K562 (cell line): ENCODE measurements around the gene XPR1. TPM values are rescaled to one million over a fixed set of nuclear protein-coding genes. Genes with fewer than 3 reads are reported as not detected.

Experiments
- ATAC-seq: fragments of 200-7000 bp; cut with Tn5 transposase; 3 replicates; pipeline ENCODE4 v1.9.1; 2020; ENCODE audit warnings: moderate library complexity
- BruUV-seq: library from RNA; stranded (reverse); fragments of 400-500 nt; replicated peaks from 2 replicates; lab custom pipeline; 2021; lab: Mats Ljungman, UMichigan
- CTCF ChIA-PET: fragments of 300-600 bp; formaldehyde crosslinking; extraction: SDS; loops from one replicate; lab custom pipeline; 2021; ENCODE audit warnings: low intra/inter-chr PET ratio; lab: Yijun Ruan, JAX
- POLR2A ChIA-PET: fragments of 300-600, 350-650 bp; sonication (Branson Sonifier 250); formaldehyde crosslinking; extraction: SDS; loops from one replicate; lab custom pipeline; 2021; ENCODE audit warnings: antibody characterized with exemption, inconsistent platforms; lab: Yijun Ruan, JAX
- DNase-seq, 4 experiments: peaks; one replicate each; pipeline versions ENCODE4 v3.0.0 to v3.0.0-alpha.2; 2011 to 2018; ENCODE audit warnings: low spot score in 3 of 4, mixed read lengths in 3 of 4; ENCODE audit errors: extremely low read depth in 1 of 4
- FAIRE-seq: peaks from 2 replicates; lab custom pipeline; 2011; peaks lifted over from hg19 to GRCh38; lab: Jason Lieb, UNC
- H2AFZ ChIP-seq: 2 replicates; pipeline ENCODE4 v1.6.0; 2011; ENCODE audit warnings: low read depth, low read length, control low read depth, inconsistent platforms
- H3K27ac ChIP-seq: fragments of 200-600 bp; 3 replicates; pipeline ENCODE4 v1.8.0; 2011; ENCODE audit warnings: low read depth, mild to moderate bottlenecking, control low read depth, inconsistent platforms, low read length, moderate library complexity, mixed read lengths; ENCODE audit errors: extremely low read depth
- H3K27me3 ChIP-seq, 2 experiments: fragments of 300-600 bp in 1 of 2; 2 replicates in 1 of 2; 3 replicates in 1 of 2; pipeline versions ENCODE4 v1.6.0 to v1.8.0; 2011; ENCODE audit warnings: inconsistent platforms in 2 of 2, low read length in 2 of 2, mild to moderate bottlenecking in 1 of 2, mixed read lengths in 1 of 2, moderate library complexity in 1 of 2; ENCODE audit not compliant: control insufficient read depth in 2 of 2, insufficient read depth in 2 of 2
- H3K36me3 ChIP-seq: fragments of 300-600 bp; 3 replicates; pipeline ENCODE4 v1.8.0; 2011; ENCODE audit warnings: mild to moderate bottlenecking, low read length, inconsistent platforms; ENCODE audit not compliant: control insufficient read depth, insufficient read depth
- H3K4me1 ChIP-seq, 2 experiments: fragments of 200-600 bp in 1 of 2; replicated peaks in 1 of 2; 2 replicates in 1 of 2; 3 replicates in 1 of 2; pipeline versions ENCODE4 v1.5.1 to v1.8.0; 2011; ENCODE audit warnings: inconsistent platforms in 2 of 2, low read length in 2 of 2, mild to moderate bottlenecking in 1 of 2, mixed read lengths in 1 of 2, moderate library complexity in 1 of 2; ENCODE audit not compliant: control insufficient read depth in 2 of 2, insufficient read depth in 2 of 2
- H3K4me2 ChIP-seq: 2 replicates; pipeline ENCODE4 v1.6.1; 2011; ENCODE audit warnings: low read length, control low read depth, inconsistent platforms, mixed read lengths; ENCODE audit not compliant: insufficient read depth
- H3K4me3 ChIP-seq: fragments of 200-600 bp; sonication (generic), shearing (Covaris generic); 2 replicates; pipeline ENCODE4 v1.5.1; 2016; ENCODE audit warnings: control low read depth, inconsistent platforms
- H3K79me2 ChIP-seq: fragments of 200-600 bp; 3 replicates; pipeline ENCODE4 v1.8.0; 2011; ENCODE audit warnings: low read length, inconsistent platforms; ENCODE audit not compliant: control insufficient read depth, insufficient read depth
- H3K9ac ChIP-seq, 2 experiments: 2 replicates each; pipeline versions ENCODE4 v1.6.0 to v1.6.1; 2011; ENCODE audit warnings: low read depth in 2 of 2, low read length in 2 of 2, control low read depth in 1 of 2, inconsistent platforms in 1 of 2, mild to moderate bottlenecking in 1 of 2, mixed read lengths in 1 of 2; ENCODE audit not compliant: insufficient read depth in 1 of 2
- H3K9me1 ChIP-seq: one replicate; pipeline ENCODE4 v1.6.0; 2011; ENCODE audit warnings: inconsistent platforms, mild to moderate bottlenecking, low read length, moderate library complexity; ENCODE audit not compliant: control insufficient read depth, insufficient read depth
- H3K9me3 ChIP-seq: replicated peaks from 2 replicates; pipeline ENCODE4 v1.5.1; 2011; ENCODE audit warnings: low read depth, low read length, inconsistent platforms; ENCODE audit not compliant: control insufficient read depth, insufficient read depth
- H4K20me1 ChIP-seq: replicated peaks from 2 replicates; pipeline ENCODE4 v1.6.1; 2011; ENCODE audit warnings: low read length, inconsistent platforms, mixed read lengths; ENCODE audit not compliant: control insufficient read depth, insufficient read depth
- IRF2 ChIP-seq: sonication (generic); formaldehyde crosslinking; IDR thresholded peaks from 2 replicates; pipeline ENCODE4 v1.8.1; 2022; ENCODE audit warnings: mild to moderate bottlenecking, missing genetic modification reagents
- MCM3 ChIP-seq: fragments of 450-650 bp; IDR thresholded peaks from 2 replicates; pipeline ENCODE4 v1.6.1; 2016
- MEIS2 ChIP-seq: fragments of 450-650 bp; IDR thresholded peaks from 2 replicates; pipeline ENCODE4 v1.6.1; 2014; ENCODE audit warnings: mild to moderate bottlenecking; ENCODE audit not compliant: partially characterized antibody
- NFRKB ChIP-seq: fragments of 450-650 bp; IDR thresholded peaks from 2 replicates; pipeline ENCODE4 v1.6.1; 2016; ENCODE audit warnings: low read depth
- NR3C1 ChIP-seq: sonication (generic); formaldehyde crosslinking; IDR thresholded peaks from 2 replicates; pipeline ENCODE4 v1.8.1; 2022; ENCODE audit warnings: missing genetic modification reagents
- PHF21A ChIP-seq: fragments of 450-650 bp; IDR thresholded peaks from 2 replicates; pipeline ENCODE4 v1.6.1; 2017; ENCODE audit warnings: low read depth, borderline replicate concordance
- POLR2H ChIP-seq: IDR thresholded peaks from 2 replicates; pipeline ENCODE4 v1.6.1; 2016; ENCODE audit warnings: missing genetic modification characterization, low read depth, mild to moderate bottlenecking, control low read depth, missing compliant biosample characterization, moderate library complexity
- RBM39 ChIP-seq: fragments of 200-400 bp; formaldehyde crosslinking; optimal IDR thresholded peaks from 2 replicates; pipeline ENCODE3; 2018; ENCODE audit warnings: low read depth, low read length
- TAF15 ChIP-seq: fragments of 200-400 bp; formaldehyde crosslinking; IDR thresholded peaks from 2 replicates; pipeline ENCODE4 v1.6.1; 2017; ENCODE audit warnings: mild to moderate bottlenecking, low read depth, low read length, moderate library complexity
- ZBTB17 ChIP-seq: fragments of 450-650 bp; formaldehyde crosslinking; IDR thresholded peaks from 2 replicates; pipeline ENCODE4 v1.4.0; 2020; ENCODE audit warnings: mild to moderate bottlenecking
- ZNF354B ChIP-seq: fragments of 250-450 bp; sonication (Bioruptor Pico); IDR thresholded peaks from 2 replicates; pipeline ENCODE4 v1.4.0; 2020
- ZNF79 ChIP-seq: fragments of 250-450 bp; sonication (Bioruptor Pico); IDR thresholded peaks from 2 replicates; pipeline ENCODE4 v1.4.0; 2020; ENCODE audit warnings: low read depth, mild to moderate bottlenecking, moderate library complexity
- WGBS: fragments of 100-300 bp; shearing (Covaris generic); methylation state at CpG from one replicate; pipeline ENCODE4 v1.1.6; 2016; ENCODE audit warnings: low coverage, mixed read lengths; ENCODE audit not compliant: insufficient coverage; ENCODE audit errors: missing lambda C conversion rate; 5-methylcytosine and 5-hydroxymethylcytosine counted together
- in situ Hi-C: fragments of 300-500 bp; cut with MboI; formaldehyde crosslinking; loops from 4 replicates; pipeline ENCODE4 v1.15.0; 2018; ENCODE audit warnings: inconsistent platforms, mixed read lengths
- intact Hi-C: fragments of 100-400 bp; cut with micrococcal nuclease; formaldehyde crosslinking; loops from 2 replicates; pipeline ENCODE4 v1.14.2; 2022
- polyA plus RNA-seq, 8 experiments: library from polyadenylated mRNA; depleted of rRNA in 4 of 8; stranded (reverse) in 5 of 8; unstranded in 3 of 8; fragments of >200 nt; fragmentation: Nextera tagmentation in 2 of 8; fragmentation: Illumina TruSeq in 1 of 8; extraction: Ambion mirVana in 2 of 8; extraction: Trizol in 1 of 8; gene quantifications; 2 replicates each; pipeline versions ENCODE4 v1.2.1 to v1.2.3, GENCODE V29; 2011 to 2014; ENCODE audit warnings: inconsistent platforms in 1 of 8, missing spikeins in 1 of 8
- total RNA-seq, 7 experiments: library from RNA; depleted of rRNA in 6 of 7; stranded (reverse); fragments of >200 nt in 6 of 7; fragmentation: Illumina TruSeq in 2 of 7; extraction: Trizol in 2 of 7; gene quantifications; 2 replicates each; pipeline versions ENCODE4 v1.2.1 to v1.2.3, GENCODE V29; 2011 to 2021; ENCODE audit warnings: low replicate concordance in 1 of 7
- TF ChIP-seq, protein P1 (sequence below): fragments of 250-450 bp; sonication (Bioruptor Pico); IDR thresholded peaks from 2 replicates; pipeline ENCODE4 v1.8.0; 2022; ENCODE audit warnings: inconsistent platforms, mild to moderate bottlenecking, moderate library complexity, borderline replicate concordance
- TF ChIP-seq, protein P2 (sequence below): sonication (generic); formaldehyde crosslinking; IDR thresholded peaks from 2 replicates; pipeline ENCODE4 v1.8.0; 2023; ENCODE audit warnings: mild to moderate bottlenecking, missing genetic modification reagents

The XPR1 gene
- total and polyA plus RNA-seq, 9 of the 15 experiments (the other 6 are each of a cell fraction or from before 2014, with no cell fraction given), result 3.0 to 66.2 (median 38.6) TPM

DNA sequence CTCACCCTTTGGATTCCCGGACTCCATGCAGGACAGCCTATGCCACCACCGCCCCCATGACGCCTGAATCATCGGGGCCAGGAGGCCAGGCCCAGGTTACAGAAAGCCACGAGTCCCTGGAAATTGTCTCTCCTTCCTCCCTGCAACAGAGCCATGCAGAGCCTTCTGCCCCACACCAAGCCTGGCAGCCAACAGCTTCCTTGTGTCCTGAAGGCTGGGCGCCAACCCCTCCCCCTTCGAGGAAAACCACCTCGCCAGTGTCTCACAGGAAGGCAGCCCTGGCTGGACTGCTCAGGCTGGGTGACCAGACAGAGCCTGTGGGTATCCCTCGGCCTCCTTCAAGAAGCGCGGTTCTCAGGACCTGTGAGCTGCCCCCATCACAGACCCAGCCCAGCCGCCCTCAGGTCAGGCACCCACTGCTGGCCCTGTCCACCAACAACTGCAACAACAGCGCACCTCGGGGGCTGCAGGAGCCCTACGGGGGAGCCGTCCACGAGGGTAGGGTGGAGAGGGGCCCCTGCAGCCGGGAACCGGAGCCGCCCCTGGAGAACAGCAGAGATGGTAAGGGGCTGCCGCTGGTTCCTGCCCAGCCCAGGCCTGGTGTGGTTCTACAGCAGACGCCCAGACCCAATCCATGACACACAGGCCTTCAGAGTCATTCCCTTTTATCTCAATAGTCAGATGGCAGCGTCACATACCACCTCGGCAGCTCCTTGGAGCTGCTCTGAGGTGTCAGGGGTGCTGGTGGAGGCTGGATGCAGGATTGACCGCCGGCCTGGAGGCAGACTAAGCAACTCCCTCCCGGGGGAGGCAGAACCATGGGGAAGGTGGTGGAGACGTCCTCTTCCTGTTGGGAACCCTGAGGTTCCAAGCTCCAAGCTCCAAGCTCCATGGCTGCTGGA is 304.5 kb downstream of the XPR1 start:
- in situ Hi-C loops, result no loop called here
- ChIA-PET POLR2A (interaction anchor here (0.6 to 0.9 kb wide), 2 partner anchors 10 to 41 kb away, joined by 3 read pairs; no protein-coding TSS in a partner anchor), CTCF (no interaction called here)
- H3K4me1 ChIP-seq, result peaks cover 15 to 41% of the 10 kb centered on the region in 2 experiments; a peak in 4 of 5 replicates
- H4K20me1 ChIP-seq, result no peaks in the 10 kb centered on the region
- DNase-seq (no peak), ATAC-seq (no peak), FAIRE-seq (no peak)
- no peaks in the 10 kb centered on the region for H3K36me3 ChIP-seq
- TF ChIP-seq ZNF354B (CRISPR knock-in tag) (no peak), TAF15 (no peak), RBM39 (no peak), MEIS2 (no peak), NFRKB (no peak), POLR2H (tag) (no peak), ZNF79 (CRISPR knock-in tag) (no peak), NR3C1 (CRISPR knock-in tag) (no peak), ZBTB17 (CRISPR knock-in tag) (no peak), MCM3 (no peak), PHF21A (no peak), IRF2 (CRISPR knock-in tag) (no peak)
- TF ChIP-seq, protein P1, sequence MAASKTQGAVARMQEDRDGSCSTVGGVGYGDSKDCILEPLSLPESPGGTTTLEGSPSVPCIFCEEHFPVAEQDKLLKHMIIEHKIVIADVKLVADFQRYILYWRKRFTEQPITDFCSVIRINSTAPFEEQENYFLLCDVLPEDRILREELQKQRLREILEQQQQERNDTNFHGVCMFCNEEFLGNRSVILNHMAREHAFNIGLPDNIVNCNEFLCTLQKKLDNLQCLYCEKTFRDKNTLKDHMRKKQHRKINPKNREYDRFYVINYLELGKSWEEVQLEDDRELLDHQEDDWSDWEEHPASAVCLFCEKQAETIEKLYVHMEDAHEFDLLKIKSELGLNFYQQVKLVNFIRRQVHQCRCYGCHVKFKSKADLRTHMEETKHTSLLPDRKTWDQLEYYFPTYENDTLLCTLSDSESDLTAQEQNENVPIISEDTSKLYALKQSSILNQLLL (CRISPR knock-in tag), result no peak
- TF ChIP-seq, protein P2, sequence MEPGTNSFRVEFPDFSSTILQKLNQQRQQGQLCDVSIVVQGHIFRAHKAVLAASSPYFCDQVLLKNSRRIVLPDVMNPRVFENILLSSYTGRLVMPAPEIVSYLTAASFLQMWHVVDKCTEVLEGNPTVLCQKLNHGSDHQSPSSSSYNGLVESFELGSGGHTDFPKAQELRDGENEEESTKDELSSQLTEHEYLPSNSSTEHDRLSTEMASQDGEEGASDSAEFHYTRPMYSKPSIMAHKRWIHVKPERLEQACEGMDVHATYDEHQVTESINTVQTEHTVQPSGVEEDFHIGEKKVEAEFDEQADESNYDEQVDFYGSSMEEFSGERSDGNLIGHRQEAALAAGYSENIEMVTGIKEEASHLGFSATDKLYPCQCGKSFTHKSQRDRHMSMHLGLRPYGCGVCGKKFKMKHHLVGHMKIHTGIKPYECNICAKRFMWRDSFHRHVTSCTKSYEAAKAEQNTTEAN (CRISPR knock-in tag), result no peak
- no peak overlapping the region for H3K4me2 ChIP-seq
- H3K4me3 ChIP-seq, result no peak overlapping the region
- intact Hi-C loops, result no loop called here
- H3K79me2 ChIP-seq, result no peaks in the 10 kb centered on the region
- peaks cover 4% of the 10 kb centered on the region for H3K9me1 ChIP-seq
- H3K27ac ChIP-seq, result no peak overlapping the region
- no peak overlapping the region for H2AFZ ChIP-seq
- no TSS peak for BruUV-seq
- no peaks in the 10 kb centered on the region for H3K9me3 ChIP-seq
- H3K9ac ChIP-seq, result peak overlapping the region in 1 of 2 experiments; percentile 59; a peak in 2 of 4 replicates
- WGBS, result 52% methylated on average over 28 of the region's 28 CpGs
- H3K27me3 ChIP-seq, result peaks cover 3 to 4% of the 10 kb centered on the region in 2 experiments; a peak in 1 of 5 replicates
